NCI-H526 treated with DMSO at 0.1 percent for 48 hours (cell line): Measurements from ENCODE around the gene ZBTB8B.
A peak's percentile ranks its signal among the peaks of the same experiment; 100 is the strongest.
"Not testable (repeated sequence)": the region's sequence is repeated elsewhere in the genome, so short reads cannot be mapped to it uniquely, and the experiment has no call there.

ENCODE experiments used
- DNase-seq: peaks from one replicate; lab custom pipeline; 2025; lab: John Stamatoyannopoulos, UW

Gene ZBTB8B

GRCh38 chr1:32464716-32465577 lies at the start of gene ZBTB8B:
Gene ZBTB8B, plus strand, starts transcription at chr1:32465072. Its CDS starts 5,553 bp downstream, at chr1:32470625.
- peak; percentile 94 for DNase-seq

GRCh38 chr1:32421775-32422174 lies 43.1 kb upstream of the ZBTB8B start:
- no peak for DNase-seq

DNA sequence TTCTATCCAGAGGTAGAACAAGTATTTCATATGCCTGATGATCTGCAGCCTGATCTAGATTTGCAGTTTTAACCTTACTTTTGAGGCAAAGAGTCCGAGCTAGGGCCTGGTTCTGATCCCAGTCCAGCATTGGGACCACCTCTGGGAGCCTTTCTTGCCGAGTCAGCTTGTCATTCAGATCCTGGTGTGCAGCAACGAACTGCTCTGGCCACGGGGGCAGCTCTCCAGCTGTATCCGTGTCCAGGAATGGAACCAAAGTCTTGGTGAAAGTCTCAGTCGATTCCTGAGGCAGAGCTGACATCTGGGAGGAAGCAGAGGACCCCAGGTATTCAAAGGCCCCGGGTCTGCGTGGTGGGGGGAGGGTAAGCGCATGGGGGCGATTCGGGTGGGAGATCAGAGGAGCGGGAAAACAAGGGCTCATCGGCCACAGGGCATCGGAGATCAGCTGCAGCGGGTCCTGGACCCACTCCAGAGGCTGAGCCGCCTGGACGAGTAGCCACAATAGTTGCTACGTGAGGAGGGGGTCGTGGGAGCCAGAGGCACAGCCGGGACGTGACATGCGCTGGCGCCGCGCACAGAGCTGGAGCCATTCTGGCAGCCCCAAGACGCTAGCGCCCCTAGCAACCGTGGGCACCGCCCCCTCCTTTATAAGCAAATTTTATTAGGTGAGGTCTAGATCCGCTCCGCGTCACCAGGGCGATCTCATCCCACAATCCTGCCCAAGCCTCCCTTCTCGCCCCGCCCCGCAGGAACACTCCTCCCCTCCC lies 38.2 kb upstream of the ZBTB8B start:
- peak; percentile 40 for DNase-seq

- no peak for DNase-seq
These were observed 37.5 kb upstream of the ZBTB8B start for GRCh38 chr1:32427264-32427963.

- DNase-seq, result no peak
These were observed 33.0 kb upstream of the ZBTB8B start for GRCh38 chr1:32431736-32432400.

GRCh38 chr1:32438136-32438535 lies 26.7 kb upstream of the ZBTB8B start:
- DNase-seq, result no peak

- DNase-seq, result not testable (repeated sequence)
These were observed 26.1 kb upstream of the ZBTB8B start for GRCh38 chr1:32438777-32439176.

- DNase-seq, result not testable (repeated sequence)
These were observed 23.4 kb upstream of the ZBTB8B start for GRCh38 chr1:32441467-32441866.

GRCh38 chr1:32447469-32448185 lies 17.2 kb upstream of the ZBTB8B start:
- DNase-seq, result no peak

GRCh38 chr1:32448186-32448772 lies 16.6 kb upstream of the ZBTB8B start:
- DNase-seq, result peak; percentile 45

DNA sequence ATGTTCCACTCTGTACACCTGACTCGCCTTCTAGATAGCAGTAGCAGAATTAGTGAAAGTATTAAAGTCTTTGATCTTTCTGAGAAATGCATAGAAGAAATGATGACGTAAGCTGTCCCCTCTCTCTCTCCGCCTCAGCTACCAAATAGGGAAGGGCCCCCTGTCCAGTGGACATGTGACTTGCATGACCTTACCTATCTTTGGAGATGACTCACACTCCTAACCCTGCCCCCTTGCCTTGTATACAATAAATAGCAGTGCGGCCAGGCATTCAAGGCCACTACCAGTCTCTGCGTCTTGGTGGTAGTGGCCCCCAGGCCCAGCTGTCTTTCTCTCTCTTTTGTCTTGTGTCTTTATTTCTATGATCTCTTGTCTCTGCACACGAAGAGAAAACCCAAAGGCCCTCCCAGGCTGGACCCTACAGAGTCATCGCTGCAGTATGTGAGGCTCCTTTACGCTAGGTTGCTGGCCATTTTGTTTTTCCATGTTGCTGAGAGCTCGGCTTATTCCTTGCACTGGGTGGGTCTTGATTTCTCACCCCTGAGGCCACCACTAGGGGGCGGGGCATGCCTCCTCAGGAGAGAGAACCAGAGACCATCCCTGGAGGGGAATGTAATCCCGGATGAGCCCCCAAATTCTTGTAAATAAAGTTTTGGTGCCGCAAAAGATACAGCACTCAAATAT lies 16.0 kb upstream of the ZBTB8B start:
- peak; percentile 64 for DNase-seq

DNA sequence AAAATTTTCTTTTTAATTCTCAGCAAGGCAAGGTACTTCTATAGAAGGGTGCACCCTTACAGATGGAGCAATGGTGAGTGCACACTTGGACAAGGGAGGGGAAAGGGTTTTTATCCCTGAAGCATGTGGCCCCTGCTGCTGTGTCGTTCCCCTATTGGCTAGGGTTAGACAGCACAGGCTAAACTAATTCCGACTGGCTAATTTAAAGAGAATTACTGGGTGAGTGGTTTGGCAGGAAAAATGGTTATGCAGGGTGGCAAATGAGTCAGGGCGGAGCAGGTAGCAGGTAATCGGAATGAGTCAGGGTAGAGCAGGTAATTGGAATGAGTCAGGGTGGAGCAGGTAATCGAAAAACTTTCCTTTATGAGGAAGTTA lies 15.4 kb upstream of the ZBTB8B start:
- not testable (repeated sequence) for DNase-seq

- no peak for DNase-seq
These were observed 10.1 kb upstream of the ZBTB8B start for GRCh38 chr1:32454726-32455125.

DNA sequence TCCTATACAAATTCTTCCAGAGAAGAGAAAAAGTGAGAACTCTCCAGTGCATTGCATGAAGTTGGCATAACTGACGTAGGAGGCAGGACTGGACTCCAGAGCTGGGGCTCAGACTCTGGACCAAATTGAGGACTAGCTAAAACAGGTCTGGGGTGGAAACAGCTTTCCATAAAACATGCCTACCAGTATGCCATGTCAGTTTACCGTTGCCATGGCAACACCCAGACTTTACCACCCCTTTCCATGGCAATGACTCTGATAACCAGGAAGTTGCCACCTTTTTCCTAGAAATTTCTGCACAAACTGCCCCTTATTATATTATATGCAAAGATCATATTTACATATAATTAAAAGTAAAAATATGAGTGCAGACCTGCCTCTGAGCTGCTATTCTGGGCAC lies 8.9 kb upstream of the ZBTB8B start:
- DNase-seq, result no peak

- DNase-seq, result not testable (repeated sequence)
These were observed 6.1 kb upstream of the ZBTB8B start for GRCh38 chr1:32458798-32459197.

DNA sequence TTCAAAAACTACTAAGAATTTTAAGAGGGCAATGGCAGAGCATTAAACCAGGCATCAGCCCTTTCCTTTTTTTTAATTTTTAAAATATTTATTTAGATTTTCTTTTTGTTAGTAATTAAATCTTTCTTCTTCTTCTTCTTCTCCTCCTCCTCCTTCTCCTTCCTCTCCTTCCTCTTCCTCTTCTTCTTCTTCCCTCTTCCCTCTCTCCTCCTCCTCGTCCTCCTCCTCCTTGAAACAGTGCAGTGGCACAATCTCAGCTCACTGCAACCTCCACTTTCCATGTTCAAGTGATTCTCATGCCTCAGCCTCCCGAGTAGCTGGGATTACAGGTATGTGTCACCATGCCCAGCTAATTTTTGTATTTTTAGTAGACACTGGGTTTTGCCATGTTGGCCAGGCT lies 1.9 kb upstream of the ZBTB8B start:
- not testable (repeated sequence) for DNase-seq

DNA sequence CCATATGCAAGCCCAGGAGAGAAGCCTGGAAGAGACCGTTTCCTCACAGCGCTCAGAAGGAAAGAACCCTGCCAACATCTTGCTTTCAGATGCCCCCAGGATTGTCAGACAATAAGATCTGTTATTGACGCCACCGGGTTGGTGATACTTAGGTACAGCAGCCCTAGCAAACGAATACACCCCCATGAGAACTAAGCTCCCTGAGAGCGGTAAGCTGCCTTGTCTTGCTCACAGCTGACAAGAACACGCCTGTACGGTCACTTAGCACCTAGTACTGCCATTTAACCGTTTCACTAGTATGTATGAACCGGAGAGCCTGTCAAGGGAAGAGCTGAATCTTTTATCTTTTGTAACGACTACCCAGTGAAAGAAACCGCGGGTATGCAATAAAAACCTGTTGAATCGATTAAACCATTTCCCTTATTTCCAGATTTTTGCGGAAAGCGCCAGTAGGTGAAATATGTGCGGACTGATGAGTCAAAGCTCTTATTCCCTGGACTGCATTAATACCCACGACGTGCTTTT lies 619 bp upstream of the ZBTB8B start:
- DNase-seq, result no peak

DNA sequence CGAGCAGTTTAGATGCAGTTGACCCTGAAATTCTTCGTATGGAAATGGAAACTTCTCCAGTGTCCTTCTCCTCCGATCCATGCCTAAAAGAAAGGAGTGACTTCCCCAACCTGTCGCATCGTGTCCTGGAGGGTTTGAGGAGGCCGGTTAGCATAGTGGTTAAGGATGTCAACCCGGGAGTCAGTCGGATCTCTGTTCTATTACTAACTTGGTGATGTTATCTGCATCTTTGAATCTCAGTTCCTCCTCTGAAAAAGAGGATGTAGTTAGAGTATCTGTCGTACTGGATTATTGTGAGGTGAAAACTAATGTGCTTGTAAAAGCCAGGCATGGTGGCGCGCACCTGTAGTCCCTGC lies 684 bp downstream of the ZBTB8B start:
- DNase-seq, result no peak

- DNase-seq, result no peak
These were observed 1.9 kb downstream of the ZBTB8B start for GRCh38 chr1:32466761-32467160.

DNA sequence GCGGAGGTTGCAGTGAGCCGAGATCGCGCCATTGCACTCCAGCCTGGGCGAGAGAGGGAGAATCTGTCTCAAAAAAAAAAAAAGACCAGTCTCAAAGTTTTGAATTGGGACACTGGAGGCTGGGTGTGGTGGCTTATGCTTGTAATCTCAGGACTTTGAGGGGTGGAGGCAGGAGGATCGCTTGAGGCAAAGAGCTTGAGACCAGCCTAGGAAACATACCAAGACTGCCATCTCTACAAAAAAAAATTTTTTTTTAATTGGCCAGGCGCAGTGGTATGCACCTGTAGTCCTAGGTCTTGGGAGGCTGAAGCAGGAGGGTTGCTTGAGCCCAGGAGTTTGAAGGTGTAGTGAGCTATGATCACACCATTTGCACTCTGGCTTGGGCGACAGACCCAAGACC lies 3.9 kb downstream of the ZBTB8B start:
- DNase-seq, result no peak
